Fibroblast of villous mesenchyme (primary cell): ENCODE results near the gene STAT4. TPM values are rescaled to one million over a fixed set of nuclear protein-coding genes. Genes with fewer than 3 reads are reported as not detected.

Experiments
- DNase-seq: peaks from one replicate; pipeline ENCODE4 v3.0.0-alpha.2; 2010; ENCODE audit warnings: low read depth
- H3K4me3 ChIP-seq: 2 replicates; pipeline ENCODE4 v1.5.1; 2011; ENCODE audit warnings: low read depth, mild to moderate bottlenecking, low read length
- CTCF ChIP-seq: IDR thresholded peaks from 2 replicates; pipeline ENCODE4 v1.5.1; 2012; ENCODE audit warnings: low read depth, mild to moderate bottlenecking, low read length; ENCODE audit not compliant: insufficient read depth
- total RNA-seq: library from RNA; depleted of rRNA; stranded (reverse); fragments of >200 nt; gene quantifications from 2 replicates; pipeline ENCODE4 v1.2.3, GENCODE V29; 2012

The STAT4 gene
- total RNA-seq, 1 donor = 2.6 TPM

- no peak for DNase-seq
- H3K4me3 ChIP-seq = no peak overlapping the region
- TF ChIP-seq CTCF = no peak
Observed at GRCh38 chr2:191190435-191190834, 39.6 kb upstream of the STAT4 start.

GRCh38 chr2:191189112-191189635 lies 38.4 kb upstream of the STAT4 start:
- TF ChIP-seq CTCF = no peak
- no peak for DNase-seq
- no peak overlapping the region for H3K4me3 ChIP-seq

GRCh38 chr2:191188550-191189093 lies 37.8 kb upstream of the STAT4 start:
- TF ChIP-seq CTCF = no peak
- DNase-seq = no peak
- no peak overlapping the region for H3K4me3 ChIP-seq

- no peak overlapping the region for H3K4me3 ChIP-seq
- no peak for DNase-seq
- TF ChIP-seq CTCF = no peak
Observed at GRCh38 chr2:191187105-191187829, 36.5 kb upstream of the STAT4 start.

- DNase-seq = no peak
- no peak for TF ChIP-seq CTCF
- H3K4me3 ChIP-seq = no peak overlapping the region
Observed at GRCh38 chr2:191184457-191184856, 33.7 kb upstream of the STAT4 start.

- DNase-seq = no peak
- H3K4me3 ChIP-seq = no peak overlapping the region
- TF ChIP-seq CTCF = no peak
Observed at GRCh38 chr2:191183516-191183915, 32.7 kb upstream of the STAT4 start.
